Stomach (tissue), 9 donors: ENCODE measurements around the gene RNF130. TPM values are rescaled to one million over a fixed set of nuclear protein-coding genes. Genes with fewer than 3 reads are reported as not detected.

Source experiments
- DNase-seq, 2 donors: peaks; one replicate each; pipeline versions ENCODE4 v3.0.0 to v3.0.0-alpha.2; 2013 to 2019
- H3K27ac ChIP-seq, 5 donors: fragments of 200-600 bp in 4 of 5; sonication (generic) in 4 of 5; one replicate each; pipeline ENCODE4 v1.5.1; 2013 to 2019; ENCODE audit warnings: mild to moderate bottlenecking in 1 of 5, moderate library complexity in 1 of 5
- H3K27me3 ChIP-seq, 3 donors: fragments of 200-600 bp; sonication (generic); one replicate each; pipeline ENCODE4 v1.5.1; 2017 to 2019; ENCODE audit warnings: mixed run types in 1 of 3
- H3K36me3 ChIP-seq, 4 donors: fragments of 200-600 bp; sonication (generic); 1 replicate in 3 of 4; 2 replicates in 1 of 4; pipeline ENCODE4 v1.5.1; 2016 to 2019
- H3K4me1 ChIP-seq, 4 donors: fragments of 200-600 bp; sonication (generic); one replicate each; pipeline ENCODE4 v1.5.1; 2016 to 2019
- H3K4me3 ChIP-seq, 4 donors: fragments of 200-600 bp; sonication (generic) in 3 of 4; one replicate each; pipeline ENCODE4 v1.5.1; 2016 to 2019; ENCODE audit warnings: mild to moderate bottlenecking in 1 of 4
- H3K9me3 ChIP-seq, 4 donors: fragments of 200-600 bp; sonication (generic); one replicate each; pipeline ENCODE4 v1.5.1; 2016 to 2019
- CTCF ChIP-seq, 7 experiments: fragments of 450-650 bp in 4 of 7; fragments of 200-600 bp in 3 of 7; sonication (generic) in 3 of 7; IDR thresholded peaks; one replicate each; pipeline ENCODE4 v1.5.1; 2016 to 2019; ENCODE audit warnings: antibody characterized with exemption in 7 of 7, control low read depth in 2 of 7, mild to moderate bottlenecking in 1 of 7
- EP300 ChIP-seq: sonication (generic); formaldehyde crosslinking; IDR thresholded peaks from one replicate; pipeline ENCODE4 v1.6.1; 2017; ENCODE audit warnings: antibody characterized with exemption
- POLR2A ChIP-seq, 4 donors: fragments of 450-650 bp; IDR thresholded peaks; one replicate each; pipeline ENCODE4 v1.6.1; 2016; ENCODE audit warnings: antibody characterized with exemption in 4 of 4, control low read depth in 2 of 4, mild to moderate bottlenecking in 1 of 4, moderate library complexity in 1 of 4
- POLR2AphosphoS5 ChIP-seq, 3 donors: sonication (generic); formaldehyde crosslinking; IDR thresholded peaks; one replicate each; pipeline ENCODE4 v1.6.1; 2016; ENCODE audit warnings: antibody characterized with exemption in 3 of 3
- WGBS, 5 donors: extraction: QIAGEN DNeasy Blood & Tissue Kit in 3 of 5; methylation state at CpG; one replicate each; pipeline versions ENCODE4 v1.1.5 to v1.1.7; 2013 to 2018; 5-methylcytosine and 5-hydroxymethylcytosine counted together
- intact Hi-C: fragments of 100-400 bp; cut with DNase I; formaldehyde crosslinking; loops from one replicate; pipeline ENCODE4 v1.15.1; 2023; ENCODE audit warnings: low total_unique reads
- polyA plus RNA-seq, 3 donors: library from polyadenylated mRNA; stranded (reverse); fragments of 200-250 nt; gene quantifications; one replicate each; pipeline ENCODE4 v1.2.3, GENCODE V29; 2013
- total RNA-seq, 5 donors: library from RNA; depleted of rRNA; stranded (reverse); fragments of >200 nt; gene quantifications; one replicate each; pipeline versions ENCODE4 v1.1.0 to v1.2.3, GENCODE V29; 2014 to 2016
- donor health status: healthy with polysubstance abuse.
- donor health status: Bipolar disorder and iron deficiency.
- donor health status: healthy.

RNF130 gene
- total and polyA plus RNA-seq, 8 donors = 27.0 to 87.8 (median 56.1) TPM

DNA sequence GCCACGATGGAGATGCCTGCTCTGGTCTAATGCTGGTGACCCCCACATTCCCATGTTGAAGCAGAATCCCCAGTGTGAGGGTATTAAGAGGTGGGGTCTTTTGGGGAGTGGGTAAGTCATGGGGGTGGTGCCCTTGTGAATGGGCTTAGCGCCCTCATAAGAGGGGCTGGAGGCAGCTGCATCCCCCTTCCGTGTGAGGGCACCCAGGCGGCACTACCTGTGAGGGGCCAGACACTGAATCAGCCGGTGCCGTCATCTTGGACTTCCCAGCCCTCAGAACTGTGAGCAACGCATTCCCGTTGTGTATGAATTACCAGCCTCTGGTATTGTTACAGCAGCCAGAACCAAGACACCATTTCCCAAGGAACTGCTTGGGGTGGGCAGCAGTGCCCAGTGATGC is 27.0 kb upstream of the RNF130 start:
- 73 to 96% (median 92%) methylated on average over 4 to 8 of the region's 8 CpGs for WGBS, 5 donors
- TF ChIP-seq CTCF (IDR thresholded peaks at IDR 0.05) (no peak), EP300 (no peak), POLR2AphosphoS5 (IDR thresholded peaks at IDR 0.05) (no peak), POLR2A (IDR thresholded peaks at IDR 0.05) (no peak)
- Histone ChIP-seq H3K27ac (no peak overlapping the region), H3K27me3 (peaks cover 0 to 20% (median 4%) of the 10 kb centered on the region in 3 donors), H3K4me3 (no peak overlapping the region), H3K36me3 (no peaks in the 10 kb centered on the region), H3K9me3 (no peaks in the 10 kb centered on the region), H3K4me1 (no peaks in the 10 kb centered on the region)
- intact Hi-C loops = no loop called here
- DNase-seq = no peak

DNA sequence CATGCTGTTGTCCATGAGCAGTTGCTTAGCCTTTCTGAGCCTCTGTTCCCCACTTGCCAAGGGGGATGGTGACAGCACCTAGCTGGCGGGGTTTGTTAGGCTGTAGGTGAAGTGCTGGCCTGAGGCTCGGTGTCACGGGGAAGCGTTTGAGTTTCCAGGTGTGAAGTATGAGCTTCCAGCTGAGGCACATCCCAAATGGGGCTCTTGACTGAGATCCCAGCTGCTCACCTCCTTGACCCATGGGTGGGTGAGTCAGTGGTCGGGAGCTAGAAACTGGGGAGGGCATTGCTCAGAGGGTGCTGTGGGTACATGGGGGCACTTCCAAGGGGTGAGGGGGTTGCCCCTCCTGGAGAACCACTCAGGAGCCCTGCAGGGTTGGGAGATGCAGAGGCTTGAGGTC is 26.4 kb upstream of the RNF130 start:
- H3K9me3 ChIP-seq = no peaks in the 10 kb centered on the region
- H3K27me3 ChIP-seq = peaks cover 0 to 20% (median 4%) of the 10 kb centered on the region in 3 donors
- no peak for TF ChIP-seq CTCF (IDR thresholded peaks at IDR 0.05)
- no peak for TF ChIP-seq EP300
- no peak for TF ChIP-seq POLR2AphosphoS5 (IDR thresholded peaks at IDR 0.05)
- no peak for TF ChIP-seq POLR2A (IDR thresholded peaks at IDR 0.05)
- no peaks in the 10 kb centered on the region for H3K36me3 ChIP-seq
- DNase-seq = no peak
- no peaks in the 10 kb centered on the region for H3K4me1 ChIP-seq
- H3K4me3 ChIP-seq = no peak overlapping the region
- intact Hi-C loops = no loop called here
- WGBS, 5 donors = 79 to 91% (median 87%) methylated on average over 5 of the region's 5 CpGs
- H3K27ac ChIP-seq = no peak overlapping the region

DNA sequence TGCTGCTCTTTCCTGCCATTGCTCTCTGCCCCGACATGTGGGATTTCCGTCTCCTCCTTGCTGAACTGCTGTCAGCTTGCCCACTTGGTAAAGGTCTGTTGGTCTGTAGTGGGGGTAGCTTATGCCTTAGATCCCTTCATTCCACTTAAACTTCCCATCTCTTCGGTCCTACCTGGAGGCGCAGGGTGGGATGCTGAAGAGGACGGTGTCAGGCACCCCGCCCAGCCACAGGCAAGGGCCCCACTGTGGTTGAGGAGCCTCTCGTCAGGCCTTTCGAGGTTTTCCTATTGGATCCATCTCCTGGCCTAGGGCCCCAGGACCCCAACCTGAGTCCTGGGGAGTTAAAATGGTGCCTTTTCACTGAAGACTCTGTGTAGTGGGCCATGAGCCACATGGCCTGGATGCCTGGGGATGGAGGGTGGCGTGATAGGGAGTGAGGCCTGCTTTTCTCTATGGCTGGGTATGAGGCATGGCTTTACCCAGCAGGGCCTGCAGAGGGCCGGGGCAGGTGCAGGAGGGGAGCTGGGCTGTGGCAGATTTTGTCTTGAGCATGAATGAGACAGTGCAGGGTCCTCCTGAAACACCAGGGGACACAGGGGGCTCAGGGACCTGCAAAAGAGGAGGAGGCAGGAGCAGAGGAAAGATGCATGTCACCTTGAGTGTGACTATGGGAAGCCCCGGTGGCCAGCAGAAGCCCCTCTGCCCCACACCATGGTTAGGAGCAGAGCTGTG is 25.8 kb upstream of the RNF130 start:
- Histone ChIP-seq H3K36me3 (no peaks in the 10 kb centered on the region), H3K4me3 (no peak overlapping the region), H3K9me3 (no peaks in the 10 kb centered on the region), H3K4me1 (no peaks in the 10 kb centered on the region), H3K27ac (no peak overlapping the region), H3K27me3 (peaks cover 0 to 20% (median 4%) of the 10 kb centered on the region in 3 donors)
- 83 to 92% (median 88%) methylated on average over 11 of the region's 11 CpGs for WGBS, 5 donors
- TF ChIP-seq POLR2A (IDR thresholded peaks at IDR 0.05) = no peak
- no peak for TF ChIP-seq POLR2AphosphoS5 (IDR thresholded peaks at IDR 0.05)
- TF ChIP-seq EP300 = no peak
- no peak for TF ChIP-seq CTCF (IDR thresholded peaks at IDR 0.05)
- intact Hi-C loops = no loop called here
- DNase-seq = no peak

DNA sequence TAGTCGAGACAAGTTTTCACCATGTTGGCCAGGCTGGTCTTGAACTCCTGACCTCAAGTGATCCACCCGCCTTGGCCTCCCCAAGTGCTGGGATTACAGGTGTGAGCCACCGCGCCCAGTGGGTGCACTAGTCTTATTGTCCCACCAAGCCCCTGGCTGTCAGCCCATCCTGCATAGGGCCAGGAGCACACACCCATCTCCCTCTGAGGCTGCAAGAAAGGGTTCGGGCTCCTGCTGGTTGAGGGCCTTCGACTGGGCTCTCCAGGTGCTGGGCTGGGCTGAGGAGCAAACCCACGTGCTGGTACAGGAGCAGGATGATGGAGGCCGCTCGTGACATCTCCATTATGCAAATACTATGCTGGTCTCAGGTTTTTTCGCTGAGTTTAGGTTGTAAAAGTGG is 25.1 kb upstream of the RNF130 start:
- no peak for TF ChIP-seq POLR2A (IDR thresholded peaks at IDR 0.05)
- TF ChIP-seq CTCF (IDR thresholded peaks at IDR 0.05) = no peak
- no peak for TF ChIP-seq POLR2AphosphoS5 (IDR thresholded peaks at IDR 0.05)
- TF ChIP-seq EP300 = no peak
- peaks cover 0 to under 1% (median under 1%) of the 10 kb centered on the region in 4 donors for H3K4me1 ChIP-seq
- H3K27ac ChIP-seq = no peak overlapping the region
- WGBS, 5 donors = 76 to 87% (median 86%) methylated on average over 8 to 10 of the region's 10 CpGs
- peaks cover 0 to 20% (median 4%) of the 10 kb centered on the region in 3 donors for H3K27me3 ChIP-seq
- DNase-seq = no peak
- no peak overlapping the region for H3K4me3 ChIP-seq
- H3K36me3 ChIP-seq = no peaks in the 10 kb centered on the region
- H3K9me3 ChIP-seq = no peaks in the 10 kb centered on the region
- intact Hi-C loops = no loop called here
